ENCODE data around the gene KCNQ5.
"Not testable (repeated sequence)": the region's sequence is repeated elsewhere in the genome, so short reads cannot be mapped to it uniquely, and the experiment has no call there.

The KCNQ5 gene

DNA sequence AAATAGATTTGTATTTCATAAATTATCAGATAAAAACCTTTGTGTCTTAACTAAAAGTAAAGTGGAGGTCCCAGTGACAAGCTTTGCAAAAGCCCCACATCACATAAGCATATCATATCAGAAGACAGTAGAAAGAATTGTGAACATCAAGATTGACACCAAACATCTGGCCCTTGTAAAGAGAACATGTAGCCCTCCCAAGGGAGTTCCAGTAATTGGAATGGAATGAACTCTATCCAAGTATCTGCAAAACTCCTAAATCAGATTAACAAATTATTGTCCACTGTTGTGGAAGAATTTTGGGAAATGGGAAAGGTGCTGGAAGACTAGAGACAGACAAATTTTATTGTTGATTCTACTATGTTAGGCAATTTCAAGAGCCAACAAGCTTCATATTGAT is 268.8 kb downstream of the KCNQ5 start:
- in situ Hi-C loops (cut with MboI; ENCODE audit: low sequenced_read_pairs): no loop called here

DNA sequence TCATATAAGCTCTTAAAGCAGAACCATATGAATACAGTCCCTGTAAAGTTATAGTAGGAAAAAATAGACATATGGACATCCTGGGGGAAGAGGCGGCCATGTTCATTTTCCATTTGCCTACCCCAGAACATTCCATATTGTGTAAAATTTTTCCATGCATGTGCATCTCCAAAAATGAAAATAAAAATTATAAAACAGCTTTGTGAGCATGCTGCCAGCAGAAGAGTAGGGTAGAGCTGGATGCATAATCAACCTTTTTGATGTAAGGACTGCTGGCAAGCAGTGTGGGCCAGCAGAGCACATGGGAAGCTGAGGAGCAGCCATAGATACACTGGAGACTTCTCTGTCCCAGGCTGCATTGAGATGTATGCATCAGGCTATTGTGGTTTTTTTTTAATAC is 271.0 kb downstream of the KCNQ5 start:
- in situ Hi-C loops (cut with MboI; ENCODE audit: low sequenced_read_pairs): no loop called here

DNA sequence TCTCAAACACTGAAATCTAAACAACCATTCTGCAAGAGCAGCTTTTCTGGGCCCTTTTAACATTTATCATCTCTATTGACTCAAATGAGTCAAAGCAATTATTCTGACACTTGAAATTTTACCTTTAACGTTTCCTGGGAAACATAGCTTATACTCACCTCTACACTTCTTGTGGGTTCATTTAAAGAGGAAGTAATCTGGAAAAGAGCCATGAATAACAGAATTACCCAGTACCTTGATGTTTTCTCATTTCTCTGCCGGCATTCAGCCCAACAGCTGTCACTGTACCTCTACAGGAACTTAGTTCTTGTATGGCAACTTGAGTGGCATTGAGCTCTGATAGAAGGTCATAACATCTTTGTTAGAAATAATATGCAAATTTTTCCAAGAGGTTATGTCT is 272.2 kb downstream of the KCNQ5 start:
- in situ Hi-C loops (cut with MboI; ENCODE audit: low sequenced_read_pairs): no loop called here

DNA sequence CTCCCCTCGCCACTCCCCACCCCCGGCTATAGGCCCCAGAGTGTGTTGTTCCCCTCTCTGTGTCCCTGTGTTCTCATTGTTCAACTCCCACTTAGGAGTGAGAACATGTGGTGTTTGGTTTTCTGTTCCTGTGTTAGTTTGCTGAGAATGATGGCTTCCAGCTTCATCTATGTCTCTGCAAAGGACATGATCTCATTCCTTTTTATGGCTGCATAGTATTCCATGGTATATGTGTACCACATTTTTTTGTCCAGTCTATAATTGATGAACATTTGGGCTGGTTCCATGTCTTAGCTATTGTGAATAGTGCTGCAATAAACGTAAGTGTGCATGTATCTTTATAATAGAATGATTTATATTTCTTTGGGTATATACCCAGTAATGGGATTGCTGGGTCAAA is 276.4 kb downstream of the KCNQ5 start:
- in situ Hi-C loops (cut with MboI; ENCODE audit: low sequenced_read_pairs): not testable (repeated sequence)

DNA sequence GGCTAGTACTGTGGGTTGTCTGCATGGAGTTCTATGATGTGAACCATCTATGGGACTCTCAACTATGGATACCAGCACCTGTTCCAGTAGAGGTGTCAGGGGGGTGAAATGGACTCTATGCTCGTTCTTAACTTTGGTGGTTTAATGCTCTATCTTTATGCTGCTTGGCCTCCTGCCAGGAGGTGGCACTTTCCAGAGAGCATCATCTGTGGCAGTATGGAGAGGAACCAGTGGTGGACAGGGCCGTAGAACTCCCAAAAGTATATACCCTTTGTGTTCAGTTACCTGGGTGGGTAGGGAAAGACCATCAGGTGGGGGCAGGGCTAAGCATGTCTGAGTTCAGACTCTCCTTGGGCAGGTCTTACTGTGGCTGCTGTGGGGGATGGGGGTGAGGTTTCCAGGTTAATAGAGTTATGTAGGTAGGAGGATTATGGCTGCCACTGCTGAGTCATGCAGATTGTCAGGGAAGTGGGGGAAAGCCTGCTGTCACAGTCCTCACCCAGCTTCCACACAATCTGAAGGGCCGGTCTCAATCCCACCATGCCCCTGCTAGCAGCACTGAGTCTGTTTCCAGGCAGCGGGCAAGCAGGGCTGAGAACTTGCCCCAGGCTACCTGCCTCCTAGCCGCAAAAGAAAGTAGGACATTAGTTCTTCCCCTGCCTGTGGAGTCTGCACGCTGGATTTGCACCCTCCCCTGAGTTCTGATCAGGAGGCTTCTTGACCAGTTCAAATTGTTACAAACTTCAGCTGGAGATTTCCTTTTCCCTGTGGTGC is 284.0 kb downstream of the KCNQ5 start:
- in situ Hi-C loops (cut with MboI; ENCODE audit: low sequenced_read_pairs): no loop called here

DNA sequence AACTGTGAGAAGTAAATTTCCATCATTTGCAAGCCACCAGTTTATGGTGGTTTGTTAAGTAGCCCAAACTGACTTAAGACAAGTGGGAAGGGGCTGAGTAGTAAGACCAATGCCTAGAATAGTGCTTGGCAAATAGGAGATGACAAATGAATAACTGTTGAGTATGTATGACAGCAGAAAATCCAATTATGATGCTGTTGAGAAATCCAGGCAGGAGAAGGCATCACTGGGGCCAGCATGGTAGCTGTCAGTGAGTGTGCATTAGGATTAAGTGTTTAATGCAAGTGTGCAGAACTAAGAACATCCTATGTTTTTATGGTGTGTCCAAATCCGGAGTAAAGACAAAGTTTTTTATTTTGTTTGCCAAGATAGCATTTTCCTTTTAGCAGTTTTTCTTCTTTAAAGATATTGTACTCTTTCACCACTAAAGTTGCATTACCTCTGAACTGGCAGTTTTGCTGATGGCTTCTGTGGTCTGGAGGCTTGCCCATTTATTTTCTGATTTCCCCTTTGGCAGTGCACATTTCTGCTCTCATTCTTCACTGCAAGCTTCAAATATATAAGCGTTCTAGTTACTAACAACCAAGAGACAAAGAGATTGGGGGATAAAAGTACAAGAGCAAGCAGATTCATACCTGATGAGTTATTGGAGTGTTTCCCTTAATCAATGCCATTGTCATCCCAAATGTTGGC is 289.7 kb downstream of the KCNQ5 start:
- in situ Hi-C loops (cut with MboI; ENCODE audit: low sequenced_read_pairs): no loop called here

DNA sequence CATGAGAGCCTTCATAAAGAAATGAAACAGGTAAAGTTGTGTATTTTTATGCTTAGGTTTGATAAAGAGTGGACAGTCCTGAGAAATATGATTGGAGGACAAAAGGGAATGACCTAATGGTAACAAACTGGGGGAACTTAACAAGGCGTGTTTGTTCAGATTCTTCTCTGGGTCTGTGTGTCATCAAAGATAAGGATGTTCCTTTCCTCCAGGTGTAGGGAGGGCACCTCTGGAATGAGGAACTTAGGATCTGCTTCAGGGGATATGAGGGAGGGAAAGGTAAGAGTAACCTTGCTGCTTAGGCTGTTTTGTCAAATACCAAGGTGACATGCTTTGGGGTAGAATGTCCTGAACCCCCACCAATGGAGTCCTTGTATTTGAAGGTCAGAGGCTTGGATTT is 291.9 kb downstream of the KCNQ5 start:
- in situ Hi-C loops (cut with MboI; ENCODE audit: low sequenced_read_pairs): no loop called here

DNA sequence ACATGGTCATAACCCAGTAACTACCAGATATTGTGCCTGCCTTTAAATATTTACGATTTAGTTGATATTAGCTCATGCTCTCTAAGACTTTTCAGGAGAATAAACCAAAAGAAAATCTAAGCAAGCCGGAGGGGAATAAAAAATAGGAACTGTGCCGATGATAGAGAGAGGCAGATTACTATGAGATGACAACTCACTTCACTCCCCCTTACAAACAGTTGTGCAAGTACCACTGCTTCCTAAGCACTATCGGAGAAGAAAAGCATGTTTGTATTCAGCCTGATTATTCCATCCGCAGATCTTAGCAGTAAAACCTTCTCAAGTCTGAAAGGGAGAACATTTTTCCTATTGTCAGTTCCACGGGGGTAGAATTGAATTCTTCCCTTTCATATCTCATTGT is 294.4 kb downstream of the KCNQ5 start:
- in situ Hi-C loops (cut with MboI; ENCODE audit: low sequenced_read_pairs): no loop called here

DNA sequence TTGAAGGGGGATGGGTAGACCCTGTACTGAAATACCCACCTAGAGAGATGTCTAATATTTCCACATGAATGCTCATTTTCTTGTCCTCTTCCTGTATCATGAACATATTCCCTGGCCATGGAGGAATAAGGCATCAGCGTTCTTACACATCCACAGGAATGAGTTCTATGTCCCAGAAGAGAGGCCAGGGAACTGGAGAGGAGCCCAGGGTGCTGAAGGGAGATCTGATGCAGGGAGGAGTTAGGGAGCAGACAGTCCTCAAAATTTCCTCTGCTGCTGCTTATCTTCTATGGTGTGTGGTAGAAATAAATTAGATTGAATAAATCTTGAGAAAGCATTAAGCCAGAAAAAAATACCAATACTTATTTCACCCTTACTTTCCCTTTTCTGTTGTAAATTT is 295.0 kb downstream of the KCNQ5 start:
- in situ Hi-C loops (cut with MboI; ENCODE audit: low sequenced_read_pairs): no loop called here

DNA sequence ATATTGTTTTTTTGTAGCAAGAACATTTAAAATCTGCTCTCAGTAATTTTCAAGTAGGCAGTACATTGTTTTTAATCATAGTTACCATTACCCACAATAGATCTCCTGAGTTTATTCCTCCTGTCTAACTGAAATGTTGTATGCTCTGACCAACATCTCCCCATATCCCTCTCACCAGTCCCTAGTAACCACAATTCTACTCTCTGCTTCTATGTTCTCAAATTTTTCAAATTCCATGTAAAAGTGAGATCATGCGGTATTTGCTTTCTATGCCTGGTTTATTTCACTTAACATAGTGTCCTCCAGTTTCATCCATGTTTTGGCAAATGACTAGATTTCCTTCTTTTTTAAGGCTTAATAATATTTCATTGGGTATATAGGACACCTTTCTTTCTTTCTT is 300.5 kb downstream of the KCNQ5 start:
- in situ Hi-C loops (cut with MboI; ENCODE audit: low sequenced_read_pairs): no loop called here

DNA sequence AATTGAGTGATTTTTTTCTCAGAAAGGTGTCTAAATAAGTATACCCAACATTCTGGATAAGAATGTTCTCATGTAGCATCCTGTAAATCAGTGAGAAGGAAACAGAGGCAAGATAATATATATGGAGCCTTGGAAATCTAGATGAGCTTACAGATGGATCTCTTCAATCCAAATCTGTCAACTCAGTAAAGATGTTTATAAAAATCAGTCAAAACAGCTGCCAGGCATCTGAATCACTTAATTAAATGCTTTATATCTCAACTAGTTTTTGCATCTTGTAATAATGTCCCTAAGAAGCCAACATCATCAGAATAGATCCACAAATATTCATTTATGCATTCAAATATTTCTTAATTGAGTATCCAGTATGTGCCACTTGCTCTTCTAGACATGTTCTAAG is 303.3 kb downstream of the KCNQ5 start:
- in situ Hi-C loops (cut with MboI; ENCODE audit: low sequenced_read_pairs): no loop called here

DNA sequence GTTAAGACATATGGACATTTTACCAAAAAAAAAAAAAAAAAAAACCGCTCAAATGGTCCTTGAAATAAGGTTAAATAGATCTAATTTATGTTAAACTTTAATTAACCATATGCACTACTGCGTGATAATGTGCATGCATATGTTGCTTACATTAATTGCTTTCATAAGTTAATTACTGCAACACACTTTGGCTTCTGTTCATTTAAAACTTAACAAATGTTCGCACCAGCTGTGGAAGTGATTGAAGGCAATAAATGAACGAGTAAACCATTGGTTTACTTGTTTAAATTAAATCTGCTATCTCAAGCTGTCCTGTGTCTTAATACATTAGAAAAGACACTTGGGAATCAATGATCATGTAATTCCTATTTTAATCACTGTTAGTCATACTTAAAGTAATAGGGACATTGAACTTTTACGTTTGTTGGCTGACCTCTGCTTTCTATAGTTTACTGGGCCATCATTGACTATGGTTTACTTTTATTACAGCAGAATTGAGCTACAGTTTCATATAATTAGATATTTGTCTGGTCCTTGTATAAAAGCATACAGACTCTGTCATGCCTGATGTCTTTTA is 308.8 kb downstream of the KCNQ5 start:
- in situ Hi-C loops (cut with MboI; ENCODE audit: low sequenced_read_pairs): no loop called here

DNA sequence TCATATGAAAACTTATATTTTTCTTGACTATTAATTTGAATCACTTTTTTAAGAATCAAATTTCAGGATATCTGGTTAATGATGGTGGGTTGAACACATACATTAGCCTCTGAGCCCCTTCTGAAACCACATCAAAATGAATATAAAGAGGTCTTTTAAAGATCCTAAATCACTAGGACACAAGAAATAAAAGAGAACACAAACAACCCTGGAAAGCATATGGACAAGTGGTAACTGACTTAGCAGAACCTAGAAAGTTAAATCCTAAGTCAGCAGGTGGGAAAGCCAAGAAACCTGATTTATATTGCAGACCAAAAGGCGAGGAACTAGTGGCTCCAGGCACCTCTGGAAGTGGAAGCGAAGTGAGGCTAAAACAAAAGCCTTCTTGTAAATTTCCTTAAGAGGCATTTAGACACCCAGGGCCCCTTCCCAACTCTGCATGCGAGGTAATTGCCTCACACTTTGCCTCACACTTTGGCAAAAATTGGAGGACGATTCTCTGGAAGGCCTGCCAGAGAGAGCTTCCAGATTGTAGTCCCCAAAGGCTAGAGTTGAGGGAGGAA is 309.5 kb downstream of the KCNQ5 start:
- in situ Hi-C loops (cut with MboI; ENCODE audit: low sequenced_read_pairs): no loop called here

DNA sequence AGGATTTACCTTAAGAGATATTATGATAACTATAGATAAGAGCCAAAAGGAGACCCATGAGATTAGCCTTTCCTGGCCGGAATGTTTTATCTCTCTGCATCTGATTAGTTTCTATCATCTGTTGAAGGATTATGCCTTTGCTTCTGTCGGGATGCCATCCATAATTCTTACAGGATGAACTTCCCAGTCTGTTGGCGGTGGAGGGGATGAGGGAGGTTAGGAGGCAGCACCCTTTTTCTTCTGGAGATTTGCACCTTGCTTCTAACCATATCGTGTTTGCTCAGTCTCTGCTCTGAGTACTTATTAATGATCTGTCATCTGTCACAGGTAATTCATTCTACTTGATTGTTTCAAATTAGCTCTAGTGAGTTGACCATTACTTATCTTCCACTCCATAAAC is 311.4 kb downstream of the KCNQ5 start:
- in situ Hi-C loops (cut with MboI; ENCODE audit: low sequenced_read_pairs): no loop called here

DNA sequence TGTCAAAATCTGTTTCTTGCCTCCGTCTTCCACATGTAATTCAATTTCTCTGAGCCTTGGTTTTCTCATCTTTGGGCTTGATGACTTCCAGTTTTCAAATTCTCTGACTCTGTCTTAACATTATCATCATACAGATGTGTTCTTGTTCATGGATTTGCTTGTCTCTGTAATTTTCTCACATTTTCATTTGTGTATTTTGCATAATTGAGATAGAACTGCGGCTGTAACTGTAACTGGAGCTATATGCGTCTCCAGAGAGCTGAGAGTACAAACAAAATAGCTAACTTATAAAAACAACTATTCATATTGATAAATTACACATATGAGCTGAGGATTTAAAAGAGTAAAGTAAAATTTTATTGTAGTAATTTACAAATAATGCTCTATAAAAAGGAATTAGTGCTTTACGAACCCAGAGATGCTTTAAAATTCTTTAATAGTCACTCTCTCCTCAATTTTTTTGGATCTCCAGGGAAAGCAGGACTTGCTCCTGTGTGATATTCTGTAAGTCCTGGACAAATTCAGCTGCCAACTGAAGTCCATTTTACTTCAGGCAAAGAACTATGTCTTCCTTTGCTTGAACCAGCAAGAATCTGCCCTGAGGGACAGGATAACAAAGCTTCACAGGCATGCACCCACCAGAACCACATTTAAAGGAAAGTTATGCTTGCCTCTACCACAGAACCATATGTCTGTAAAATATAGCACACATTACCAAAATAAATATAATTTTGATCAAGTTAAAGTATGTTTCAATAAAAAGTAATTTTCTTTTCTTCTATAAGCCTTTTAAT is 315.1 kb downstream of the KCNQ5 start:
- in situ Hi-C loops (cut with MboI; ENCODE audit: low sequenced_read_pairs): no loop called here

DNA sequence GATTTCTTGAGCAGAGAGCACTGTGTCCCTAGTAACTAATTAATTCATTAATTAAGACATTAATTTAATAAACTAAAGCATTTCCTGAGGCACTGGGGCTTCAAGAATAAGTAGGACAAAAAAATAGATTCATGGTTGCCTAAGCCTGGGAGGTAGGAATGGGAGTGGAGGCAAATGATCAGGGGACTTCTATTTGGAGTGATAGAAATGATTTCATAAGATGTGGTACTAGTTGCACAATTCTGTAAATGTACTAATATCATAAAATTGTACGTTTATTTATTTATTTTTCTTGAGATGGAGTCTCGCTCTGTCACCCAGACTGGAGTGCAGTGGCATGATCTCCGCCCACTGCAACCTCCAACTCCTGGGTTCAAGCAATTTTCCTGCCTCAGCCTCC is 316.2 kb downstream of the KCNQ5 start:
- in situ Hi-C loops (cut with MboI; ENCODE audit: low sequenced_read_pairs): no loop called here

DNA sequence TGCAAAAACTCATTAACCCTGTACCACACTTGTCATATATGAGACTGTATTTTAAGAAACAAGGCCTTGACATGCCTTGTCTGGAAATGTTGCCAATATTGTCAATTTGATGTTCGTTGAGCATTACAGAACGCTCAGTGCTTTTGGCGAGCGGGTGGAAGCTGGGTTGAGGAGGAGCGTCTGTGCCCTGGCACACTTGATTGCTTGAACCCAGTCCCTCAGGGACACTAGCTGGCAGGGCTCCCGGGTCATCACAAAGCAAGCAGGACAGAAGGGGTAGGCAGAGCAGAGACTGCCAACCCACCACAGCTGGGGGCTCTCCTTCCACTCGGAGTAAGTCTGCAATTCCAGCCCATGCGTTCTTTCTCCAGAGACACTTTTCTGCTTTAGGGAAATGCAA is 317.1 kb downstream of the KCNQ5 start:
- in situ Hi-C loops (cut with MboI; ENCODE audit: low sequenced_read_pairs): no loop called here

DNA sequence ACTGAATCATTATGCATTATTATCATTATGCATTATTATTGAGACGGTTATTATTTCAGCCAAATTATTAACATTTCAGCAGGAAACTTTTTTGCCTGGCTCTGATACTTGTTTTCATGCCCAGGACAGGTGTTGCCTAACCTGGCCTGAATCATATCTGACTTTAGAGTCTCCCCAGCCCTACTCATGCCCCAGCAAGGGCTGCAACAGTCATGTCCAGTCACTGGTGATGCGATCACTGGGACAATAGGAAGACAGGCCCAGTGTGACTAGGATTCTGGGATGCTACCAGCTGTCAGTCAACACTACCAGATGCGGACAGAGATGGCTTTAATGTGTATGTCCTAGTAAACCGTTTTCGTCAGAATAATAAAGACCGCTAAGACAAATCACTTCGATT is 318.4 kb downstream of the KCNQ5 start:
- in situ Hi-C loops (cut with MboI; ENCODE audit: low sequenced_read_pairs): no loop called here

DNA sequence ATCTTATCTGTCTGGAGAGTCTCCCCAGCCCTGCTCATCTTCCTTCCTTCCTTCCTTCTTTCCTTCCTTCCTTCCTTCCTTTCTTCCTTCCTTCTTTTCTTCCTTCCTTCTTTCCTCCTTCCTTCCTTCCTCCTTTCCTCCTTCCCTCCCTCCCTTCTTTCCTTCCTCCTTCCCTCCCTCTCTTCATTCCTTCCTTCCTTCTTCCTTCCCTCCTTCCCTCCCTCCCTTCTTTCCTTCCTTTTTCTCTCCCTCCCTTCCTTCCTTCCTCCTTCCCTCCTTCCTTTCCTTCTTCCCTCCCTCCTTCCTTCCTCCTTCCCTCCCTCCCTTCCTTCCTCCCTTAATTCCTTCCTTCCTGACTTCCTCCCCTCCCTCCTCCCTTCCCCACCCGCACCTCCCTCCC is 319.4 kb downstream of the KCNQ5 start:
- in situ Hi-C loops (cut with MboI; ENCODE audit: low sequenced_read_pairs): no loop called here

DNA sequence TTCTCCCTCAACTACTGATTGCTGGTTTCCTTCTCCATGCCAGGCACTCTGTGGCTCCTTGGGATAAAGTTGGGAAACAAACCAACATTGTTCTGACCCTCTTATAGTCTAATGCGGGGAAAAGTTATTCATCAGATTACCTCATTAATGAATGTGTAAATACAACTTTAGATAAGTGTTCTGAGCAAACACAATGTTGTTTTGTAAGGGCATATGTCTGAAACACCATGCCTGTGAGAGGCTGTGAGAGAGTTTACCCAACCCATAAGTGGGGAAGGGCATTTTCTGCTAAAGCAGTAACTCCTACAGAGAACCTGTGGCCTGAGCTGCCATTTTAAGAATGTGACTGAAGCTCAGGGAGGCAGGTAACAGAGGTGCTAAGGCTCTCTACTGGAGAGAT is 319.9 kb downstream of the KCNQ5 start:
- in situ Hi-C loops (cut with MboI; ENCODE audit: low sequenced_read_pairs): no loop called here

DNA sequence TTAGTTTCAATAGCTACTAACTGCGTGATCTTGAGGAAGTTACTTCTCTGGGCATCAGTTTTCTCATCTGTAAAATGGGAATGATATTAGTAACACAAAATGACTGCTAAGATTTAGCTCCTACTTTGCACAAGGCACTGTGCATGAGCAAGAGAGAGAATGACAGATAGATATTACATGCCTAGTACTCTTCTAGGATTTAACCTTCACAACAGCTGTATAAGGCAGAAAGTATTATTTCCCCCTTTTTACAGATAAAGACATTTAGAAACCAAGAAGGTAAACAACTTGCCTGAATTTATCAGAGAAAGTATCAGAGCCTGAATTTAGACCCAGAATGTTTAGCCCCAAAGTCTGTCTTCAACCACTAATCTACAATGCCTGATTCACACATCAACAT is 321.8 kb downstream of the KCNQ5 start:
- in situ Hi-C loops (cut with MboI; ENCODE audit: low sequenced_read_pairs): no loop called here
